GM13976 (cell line): ENCODE results near the gene MLLT3.

Source experiments
- DNase-seq: peaks from one replicate; pipeline ENCODE4 v3.0.0; 2012; ENCODE audit warnings: low spot score
- CTCF ChIP-seq: IDR thresholded peaks from 2 replicates; pipeline ENCODE4 v1.5.1; 2012; ENCODE audit warnings: borderline replicate concordance, mild to moderate bottlenecking; ENCODE audit not compliant: insufficient read depth; ENCODE audit errors: extremely low read depth, missing control alignments, control extremely low read depth
- in situ Hi-C: fragments of 300-500 bp; cut with MboI; formaldehyde crosslinking; loops from one replicate; pipeline ENCODE4 v1.12.0; 2022; ENCODE audit warnings: low sequenced_read_pairs, mixed read lengths, inconsistent platforms; ENCODE audit not compliant: unreplicated experiment

The MLLT3 gene

DNA sequence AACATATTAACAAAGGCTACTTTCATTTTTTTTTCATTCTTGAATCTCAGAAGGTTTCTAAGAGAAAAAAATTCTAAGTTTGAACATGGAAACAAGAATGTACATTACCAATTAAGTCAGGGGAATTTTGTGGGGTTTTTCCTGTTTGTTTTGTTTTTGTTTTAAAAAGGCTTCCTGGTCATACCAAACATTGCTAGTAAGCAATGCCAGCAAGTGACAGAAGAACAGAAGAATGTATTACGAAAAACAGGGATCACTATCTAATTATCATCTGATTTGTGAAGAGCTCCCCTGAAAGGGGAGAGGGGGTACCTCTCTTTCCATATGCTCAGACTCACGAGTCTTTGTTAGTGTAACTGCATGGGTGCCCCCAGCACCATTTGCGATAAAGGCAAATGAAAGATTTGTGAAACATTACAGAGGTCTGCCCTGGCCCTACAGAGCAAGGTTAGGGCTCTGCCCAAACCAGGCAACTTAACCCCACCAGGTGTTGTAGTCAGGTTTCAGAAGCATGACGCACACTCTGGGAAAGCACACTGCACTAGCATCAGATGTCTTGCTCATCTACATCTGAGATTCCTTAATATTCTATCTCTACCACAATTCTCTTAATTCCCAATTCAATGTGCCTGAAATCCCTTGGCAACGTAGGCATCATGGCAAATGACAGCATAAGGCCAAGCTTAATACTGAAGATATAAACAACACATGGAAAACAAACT is 268.2 kb downstream of the MLLT3 start:
- in situ Hi-C loops = loop anchor here (10.0 to 25.0 kb wide), 3 partner anchors 419 to 758 kb away; no protein-coding TSS in a partner anchor
- no peak for DNase-seq
- TF ChIP-seq CTCF = no peak

- DNase-seq = no peak
- TF ChIP-seq CTCF = no peak
- in situ Hi-C loops = loop anchor here (10.0 to 25.0 kb wide), 3 partner anchors 419 to 759 kb away; no protein-coding TSS in a partner anchor
These were observed 268.8 kb downstream of the MLLT3 start for GRCh38 chr9:20353524-20353923.

- in situ Hi-C loops = loop anchor here (10.0 to 25.0 kb wide), 3 partner anchors 418 to 760 kb away; no protein-coding TSS in a partner anchor
- no peak for DNase-seq
- TF ChIP-seq CTCF = no peak
These were observed 269.7 kb downstream of the MLLT3 start for GRCh38 chr9:20352591-20352990.

GRCh38 chr9:20351715-20352114 is 270.6 kb downstream of the MLLT3 start:
- in situ Hi-C loops = loop anchor here (10.0 to 25.0 kb wide), 3 partner anchors 417 to 761 kb away; no protein-coding TSS in a partner anchor
- TF ChIP-seq CTCF = no peak
- no peak for DNase-seq

GRCh38 chr9:20349568-20349967 is 272.7 kb downstream of the MLLT3 start:
- no peak for TF ChIP-seq CTCF
- in situ Hi-C loops = no loop called here

DNA sequence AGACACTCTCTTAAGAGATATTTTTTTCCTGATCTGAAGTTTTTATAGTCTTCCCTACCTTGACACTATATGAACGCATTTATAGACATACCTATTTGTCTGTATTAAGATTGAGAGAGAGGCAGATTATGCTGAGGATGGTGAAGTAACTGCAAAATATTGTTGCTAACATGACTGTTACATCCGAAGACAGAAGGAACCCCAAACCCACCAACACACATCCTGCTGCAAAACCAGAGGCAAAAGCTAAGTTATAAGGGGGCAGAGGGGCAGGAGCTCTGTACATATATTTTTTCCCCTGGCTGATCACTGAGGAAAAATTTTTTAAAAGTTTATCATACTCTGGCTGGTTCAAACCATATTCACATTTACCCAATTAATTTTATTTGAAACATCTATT is 279.0 kb downstream of the MLLT3 start:
- DNase-seq = no peak
- no peak for TF ChIP-seq CTCF
- in situ Hi-C loops = no loop called here

More at GRCh38 chr9:20349568-20349967, 272.7 kb downstream of the MLLT3 start:
- no peak for DNase-seq

DNA sequence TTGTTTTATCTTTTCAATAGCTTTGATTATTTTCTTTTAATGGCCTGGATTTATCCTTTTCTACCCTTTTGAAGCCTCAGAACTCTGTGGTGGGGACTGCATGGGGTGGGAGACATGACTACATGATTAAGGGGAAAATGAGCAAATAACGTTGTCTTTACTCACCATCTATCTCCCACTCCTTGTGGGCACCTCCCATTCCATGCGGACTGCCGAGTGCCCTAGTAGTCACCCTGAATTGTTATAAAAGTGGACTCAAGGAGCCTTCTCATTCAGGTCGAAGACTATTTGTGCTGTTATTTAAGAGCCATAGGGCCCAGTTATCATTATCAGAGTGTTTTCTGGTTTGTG is 281.8 kb downstream of the MLLT3 start:
- DNase-seq = no peak
- TF ChIP-seq CTCF = no peak
- in situ Hi-C loops = no loop called here
